OCI-LY3 (cell line): ENCODE measurements around the gene MKNK2.
A peak's percentile ranks its signal among the peaks of the same experiment; 100 is the strongest.

Experiments
- EZH2phosphoT487 ChIP-seq: fragments of 200-600 bp; shearing (Covaris generic); IDR thresholded peaks from 2 replicates; pipeline ENCODE4 v1.6.1; 2018; ENCODE audit warnings: antibody characterized with exemption, mixed run types, low read depth
- TF ChIP-seq, protein P1 (sequence below): fragments of 200-600, 300-600 bp; sonication (generic); IDR thresholded peaks from 2 replicates; pipeline ENCODE4 v1.5.1; 2014; ENCODE audit warnings: antibody characterized with exemption, low read length, low read depth

DNA sequence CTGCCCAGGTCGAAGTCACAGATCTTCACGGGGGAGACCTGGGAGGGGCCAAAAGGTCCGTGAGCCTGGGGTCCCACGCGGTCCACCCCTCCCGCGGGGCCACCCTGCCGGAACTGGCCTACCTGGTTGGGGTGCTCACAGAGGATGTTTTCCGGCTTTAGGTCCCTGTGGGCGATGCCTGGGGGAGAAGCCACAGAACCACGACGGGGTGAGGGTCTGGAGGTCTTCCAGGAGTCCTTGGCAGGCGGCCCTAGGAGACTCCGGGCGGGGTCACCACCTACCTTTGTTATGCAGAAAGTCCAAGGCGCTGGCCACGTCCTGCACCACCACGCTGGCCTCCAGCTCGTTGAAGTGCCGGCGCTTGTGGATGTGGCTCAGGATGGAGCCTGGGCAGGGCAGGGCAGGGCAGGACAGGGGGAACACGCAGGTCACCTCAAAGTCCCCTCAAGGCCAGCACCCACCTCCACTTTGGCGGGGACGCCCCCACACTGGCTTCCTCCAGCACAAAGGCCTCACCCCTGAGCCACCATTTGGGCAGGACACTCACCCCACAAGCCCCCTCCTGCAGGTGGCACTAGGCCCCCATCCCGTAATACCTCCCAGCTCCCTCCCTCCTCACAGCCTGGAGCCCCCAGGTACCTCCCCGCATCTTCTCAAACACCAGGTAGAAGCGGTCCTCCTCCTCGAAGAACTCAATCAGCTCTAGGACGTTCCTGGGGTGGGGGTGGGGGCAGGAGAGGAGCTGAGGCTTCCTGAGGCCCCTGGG is 8.4 kb downstream of the MKNK2 start:
- TF ChIP-seq, protein P1, sequence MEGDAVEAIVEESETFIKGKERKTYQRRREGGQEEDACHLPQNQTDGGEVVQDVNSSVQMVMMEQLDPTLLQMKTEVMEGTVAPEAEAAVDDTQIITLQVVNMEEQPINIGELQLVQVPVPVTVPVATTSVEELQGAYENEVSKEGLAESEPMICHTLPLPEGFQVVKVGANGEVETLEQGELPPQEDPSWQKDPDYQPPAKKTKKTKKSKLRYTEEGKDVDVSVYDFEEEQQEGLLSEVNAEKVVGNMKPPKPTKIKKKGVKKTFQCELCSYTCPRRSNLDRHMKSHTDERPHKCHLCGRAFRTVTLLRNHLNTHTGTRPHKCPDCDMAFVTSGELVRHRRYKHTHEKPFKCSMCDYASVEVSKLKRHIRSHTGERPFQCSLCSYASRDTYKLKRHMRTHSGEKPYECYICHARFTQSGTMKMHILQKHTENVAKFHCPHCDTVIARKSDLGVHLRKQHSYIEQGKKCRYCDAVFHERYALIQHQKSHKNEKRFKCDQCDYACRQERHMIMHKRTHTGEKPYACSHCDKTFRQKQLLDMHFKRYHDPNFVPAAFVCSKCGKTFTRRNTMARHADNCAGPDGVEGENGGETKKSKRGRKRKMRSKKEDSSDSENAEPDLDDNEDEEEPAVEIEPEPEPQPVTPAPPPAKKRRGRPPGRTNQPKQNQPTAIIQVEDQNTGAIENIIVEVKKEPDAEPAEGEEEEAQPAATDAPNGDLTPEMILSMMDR = peak; percentile 29
- no peak for TF ChIP-seq EZH2phosphoT487
